HG02610 (cell line): ENCODE data around the gene PTGDR2.
"Not testable (repeated sequence)": the region's sequence is repeated elsewhere in the genome, so short reads cannot be mapped to it uniquely, and the experiment has no call there.

ENCODE experiments used
- ATAC-seq: cut with Tn5 transposase; IDR thresholded peaks from one replicate; pipeline ENCODE4 v1.9.1; 2021; ENCODE audit warnings: mild to moderate bottlenecking, moderate library complexity; ENCODE audit not compliant: unreplicated experiment

Gene PTGDR2

DNA sequence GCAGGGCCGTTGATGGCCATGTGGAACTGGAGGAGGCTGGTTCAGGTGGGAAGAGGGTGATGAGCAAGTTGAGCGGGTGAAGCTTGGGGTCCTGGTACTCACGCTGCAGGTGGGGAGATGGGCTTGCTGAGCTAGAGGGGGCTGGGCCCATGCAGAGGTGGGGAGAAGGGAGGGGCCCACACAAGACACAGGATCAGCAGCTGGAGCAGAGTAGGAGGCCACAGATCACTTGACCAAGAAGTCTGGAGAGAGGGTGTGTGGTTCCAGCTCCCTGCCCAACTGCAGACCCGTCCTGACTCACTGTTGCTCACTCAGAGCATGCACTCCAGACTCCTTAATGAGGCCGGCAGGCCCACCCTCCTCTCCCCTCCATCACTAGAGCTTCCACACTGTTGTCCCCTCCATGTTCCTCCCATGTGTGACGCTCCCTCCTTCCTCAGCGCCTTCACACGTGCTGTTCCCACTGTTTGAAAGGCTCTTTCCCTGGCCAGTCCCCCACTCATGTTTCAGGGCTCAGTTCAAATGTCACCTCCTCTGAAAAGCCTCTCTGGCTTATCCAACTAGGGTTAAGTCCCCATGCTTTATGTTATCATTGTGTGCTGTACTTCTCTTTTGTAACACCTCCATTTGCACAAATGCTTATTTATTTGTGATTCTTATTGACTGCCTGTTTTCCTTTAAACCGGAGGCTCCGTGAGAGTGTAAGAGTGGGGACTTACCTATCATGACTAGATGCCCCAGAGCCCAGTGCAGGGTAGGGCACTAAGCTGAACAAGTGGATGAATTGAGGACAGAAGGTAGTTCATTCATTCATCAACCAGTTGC lies 11.5 kb downstream of the PTGDR2 start:
- ATAC-seq: no peak

DNA sequence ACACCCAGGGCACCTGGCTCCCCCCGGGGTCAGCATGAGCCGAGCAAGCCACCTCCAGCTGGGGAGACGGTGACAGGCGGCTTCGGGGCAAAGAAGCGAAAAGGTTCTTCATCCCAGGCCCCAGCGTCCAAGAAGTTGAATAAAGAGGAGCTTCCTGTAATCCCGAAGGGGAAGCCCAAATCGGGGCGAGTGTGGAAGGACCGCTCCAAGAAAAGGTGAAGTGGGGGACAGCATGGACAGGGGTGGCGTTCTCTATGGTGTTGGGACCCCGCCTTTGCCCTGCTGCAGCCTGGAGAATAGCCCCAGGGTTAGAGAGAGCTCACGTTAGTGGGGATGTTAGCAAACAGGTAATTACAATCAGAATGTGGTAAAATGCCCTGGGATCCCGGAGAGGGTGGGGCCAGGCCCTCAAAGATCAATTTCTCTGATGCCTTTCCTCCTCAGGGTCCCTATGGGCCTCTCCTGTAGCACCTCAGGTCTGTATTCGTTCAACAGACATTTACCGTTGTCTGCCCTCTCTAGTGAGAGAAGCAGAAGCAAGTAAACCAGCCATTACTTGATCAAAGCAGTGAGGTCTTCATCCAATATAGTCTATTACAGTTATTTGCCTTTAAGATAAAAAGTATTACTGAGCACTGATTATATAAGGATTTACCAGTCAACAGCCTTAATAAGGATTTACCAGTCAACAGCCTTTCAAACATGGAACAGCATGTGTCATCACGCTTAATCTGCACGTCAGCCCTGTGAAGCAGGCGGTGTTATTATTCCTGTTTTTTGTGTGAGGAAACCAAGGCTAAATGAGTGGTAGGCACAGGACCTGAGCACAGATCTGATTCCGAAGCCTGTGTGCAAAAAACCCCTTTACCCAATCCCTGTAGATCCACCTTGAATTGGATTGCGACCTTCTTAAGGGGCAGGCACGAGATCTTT lies 12.8 kb downstream of the PTGDR2 start:
- no peak for ATAC-seq

- peak; percentile 87 for ATAC-seq
These were observed 13.7 kb downstream of the PTGDR2 start, which contains the start of gene CCDC86 for GRCh38 chr11:60841797-60842667. TSS of gene CCDC86 (plus strand) at chr11:60842113. CDS start at chr11:60842125, 12 bp downstream.

DNA sequence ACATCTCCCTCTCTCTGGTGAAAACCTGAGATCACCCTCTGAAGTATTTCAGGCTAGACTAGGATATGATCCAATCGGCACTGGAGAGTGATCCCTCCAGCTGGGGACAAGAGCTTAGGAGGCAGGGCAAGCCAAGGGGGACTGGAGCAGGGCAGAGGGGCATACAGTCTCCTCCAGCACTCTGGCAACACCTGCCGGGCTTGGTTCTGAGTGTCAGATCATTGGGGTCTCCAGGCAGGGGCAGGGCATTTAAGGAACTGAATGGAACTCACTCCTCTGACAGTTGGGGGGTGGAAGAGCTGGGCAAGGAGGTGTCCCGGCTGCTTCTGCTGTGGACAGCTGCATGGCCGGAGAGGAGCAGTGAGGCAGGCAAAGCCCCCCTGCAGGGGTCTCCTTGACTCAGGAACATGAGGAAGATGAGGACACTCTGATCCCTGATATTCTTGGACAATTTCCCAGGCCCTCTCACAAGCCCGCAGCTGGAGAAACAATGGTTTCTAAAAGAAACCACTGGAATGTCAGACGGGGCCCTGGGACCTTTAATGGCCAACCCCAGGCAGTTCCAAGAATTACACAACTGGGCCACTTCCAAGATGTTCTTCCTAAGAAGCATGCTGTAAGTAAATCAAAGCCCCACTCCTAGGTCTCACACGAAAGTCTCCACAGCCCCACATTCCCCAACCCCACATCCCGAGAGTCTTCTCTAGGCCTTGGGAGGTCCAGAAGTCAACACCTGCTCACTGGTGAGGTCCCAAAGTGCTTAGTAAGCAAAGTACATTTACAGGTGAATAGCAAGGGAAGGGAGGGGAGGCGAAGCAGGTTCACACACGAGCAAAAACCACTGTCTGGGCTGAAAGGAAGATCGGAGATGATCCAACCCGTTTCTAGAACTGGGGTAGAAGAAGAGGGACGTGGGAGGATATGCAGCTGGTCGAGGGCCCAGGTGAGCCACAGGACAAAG lies 15.0 kb downstream of the PTGDR2 start:
- no peak for ATAC-seq

GRCh38 chr11:60838132-60838531 lies 17.6 kb downstream of the PTGDR2 start:
- no peak for ATAC-seq

DNA sequence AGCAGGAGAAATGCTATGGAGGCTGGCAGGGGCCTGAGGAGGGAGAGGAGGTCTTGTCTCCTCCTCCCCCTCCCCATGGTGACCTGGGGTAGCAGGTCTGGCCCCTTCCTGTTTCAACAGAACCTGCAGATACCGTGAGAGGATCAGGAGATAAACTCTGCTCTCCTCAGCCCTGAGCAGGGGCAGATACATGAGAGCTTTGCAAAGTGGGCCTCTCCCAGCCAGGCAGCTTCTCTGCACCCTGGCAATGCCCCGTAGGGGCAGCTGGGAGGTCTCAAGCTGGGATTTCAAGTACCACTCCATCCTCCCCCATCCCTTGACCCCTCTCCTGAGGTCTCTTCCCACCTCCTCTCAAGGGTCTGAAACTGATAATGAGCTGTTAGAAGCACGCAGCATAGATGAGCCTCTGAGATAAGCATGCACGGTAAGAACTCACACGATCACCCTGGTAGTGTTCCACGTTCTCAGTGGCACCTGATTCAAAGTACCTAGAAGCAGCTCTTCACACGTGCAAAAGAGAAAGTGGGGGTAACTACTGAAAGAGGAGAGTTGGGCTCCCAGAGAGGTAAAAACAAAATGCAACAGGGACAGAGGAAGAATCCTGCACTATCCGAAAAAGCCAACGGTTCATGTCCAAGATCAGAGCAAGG lies 18.8 kb downstream of the PTGDR2 start:
- ATAC-seq: no peak

GRCh38 chr11:60835534-60835846 lies 20.3 kb downstream of the PTGDR2 start:
- no peak for ATAC-seq

GRCh38 chr11:60834742-60835533 lies 20.8 kb downstream of the PTGDR2 start:
- no peak for ATAC-seq

- ATAC-seq: no peak
These were observed 24.2 kb downstream of the PTGDR2 start for GRCh38 chr11:60831501-60832079.

- ATAC-seq: peak; percentile 58
These were observed 24.6 kb downstream of the PTGDR2 start for GRCh38 chr11:60831143-60831500.

DNA sequence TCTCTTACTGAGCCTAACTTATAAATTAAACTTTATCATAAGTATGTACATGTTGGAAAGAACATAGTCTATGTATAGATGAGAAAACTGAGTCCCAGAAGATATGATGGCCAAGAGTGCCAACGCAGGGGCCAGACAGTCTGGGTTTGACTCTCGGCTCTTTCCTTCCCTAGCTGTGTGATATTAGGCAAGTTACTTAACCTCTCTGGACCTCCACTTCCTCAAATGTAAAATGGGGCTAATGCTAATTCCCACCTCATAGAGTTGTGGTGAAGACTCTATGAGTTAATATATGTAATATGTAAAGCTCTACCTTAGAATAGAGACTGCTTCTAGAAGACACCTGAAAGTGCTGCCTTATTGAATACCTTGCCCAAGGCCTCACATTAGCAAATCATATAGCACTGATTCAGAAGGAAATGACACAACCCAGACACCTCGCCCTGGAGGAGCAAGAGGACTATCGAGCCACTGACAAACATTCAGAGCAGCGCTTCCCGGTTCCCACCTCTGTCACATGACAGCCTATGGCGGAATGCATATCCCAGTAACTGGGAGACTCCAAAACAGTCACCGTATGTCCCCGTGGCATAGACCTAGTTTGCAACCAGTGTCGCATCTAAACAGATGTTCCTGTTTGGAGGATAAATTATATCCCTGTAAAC lies 25.1 kb downstream of the PTGDR2 start:
- ATAC-seq: peak; percentile 41

DNA sequence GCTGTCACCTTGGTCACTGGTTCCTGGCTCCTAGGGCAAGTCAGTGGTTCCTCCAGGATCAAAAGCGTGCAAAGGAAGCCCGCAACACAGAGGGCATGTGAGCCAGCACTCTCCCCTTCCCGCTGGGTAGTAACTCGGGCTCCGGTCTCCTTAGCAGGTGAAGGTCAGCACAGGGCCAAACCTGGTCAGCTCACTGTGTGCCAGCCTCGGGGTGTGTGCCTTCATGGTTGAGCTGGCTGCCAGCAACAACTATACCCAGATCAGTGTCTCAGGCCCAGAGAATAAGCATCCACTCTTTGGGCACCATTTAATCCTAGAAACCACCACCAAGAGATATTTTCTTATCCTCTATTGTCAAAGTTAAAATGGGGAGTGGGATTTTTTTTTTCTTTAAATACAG lies 30.0 kb downstream of the PTGDR2 start:
- no peak for ATAC-seq

DNA sequence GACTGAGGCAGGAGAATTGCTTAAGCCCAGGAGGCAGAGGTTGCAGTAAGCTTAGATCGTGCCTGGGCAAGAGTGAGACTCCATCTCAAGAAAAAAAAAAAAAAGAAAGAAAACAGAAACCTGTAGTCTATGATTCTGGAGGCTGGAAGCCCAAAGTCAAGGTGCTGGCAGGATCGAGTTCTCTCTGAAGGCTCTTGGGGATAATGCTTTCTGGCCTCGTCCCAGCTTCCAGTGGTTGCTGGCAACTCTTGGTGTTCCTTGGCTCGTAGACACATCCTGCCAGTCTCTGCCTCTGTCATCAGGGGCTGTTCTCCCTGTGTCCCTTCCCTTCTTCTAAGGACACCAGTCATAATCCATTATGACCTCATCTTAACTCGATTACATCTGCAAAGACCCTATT lies 30.6 kb downstream of the PTGDR2 start:
- ATAC-seq: no peak

GRCh38 chr11:60823745-60824306 lies 31.9 kb downstream of the PTGDR2 start:
- ATAC-seq: not testable (repeated sequence)

- ATAC-seq: peak; percentile 69
These were observed 33.7 kb downstream of the PTGDR2 start for GRCh38 chr11:60821827-60822599.

DNA sequence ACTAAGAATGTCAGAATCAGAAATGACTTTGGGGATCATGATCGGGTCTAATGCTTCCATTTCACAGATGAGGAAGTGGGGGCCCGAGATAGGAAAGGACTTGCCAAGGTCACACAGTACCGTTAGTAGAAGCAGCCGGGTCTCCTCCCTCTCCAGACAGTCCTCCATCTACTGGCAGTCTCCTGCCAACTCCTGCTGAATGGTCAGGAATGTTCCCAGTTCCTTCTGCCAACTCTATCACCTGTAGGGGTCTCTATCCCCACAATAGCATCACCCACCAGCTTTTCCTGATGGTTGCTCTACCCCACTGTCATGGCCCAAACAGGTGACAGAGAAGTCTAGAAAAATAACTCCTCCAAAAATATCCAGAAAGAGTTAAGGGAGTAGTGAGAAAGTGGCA lies 37.7 kb downstream of the PTGDR2 start:
- ATAC-seq: no peak
